ENCODE measurements around the gene TFCP2.

TFCP2 gene

GRCh38 chr12:51218607-51219161, 45.7 kb upstream of the TFCP2 start:
- H3F3A ChIP-seq (ENCODE audit: insufficient read depth, low read length) = peaks cover 14% of the 10 kb centered on the region
- DNase-seq = no peak
- TF ChIP-seq EZH2phosphoT487 (IDR thresholded peaks at IDR 0.05; ENCODE audit: low read length) (no peak), CTCF (IDR thresholded peaks at IDR 0.05; ENCODE audit: low read length) (no peak), EZH2 (optimal IDR thresholded peaks at IDR 0.05; ENCODE audit: low read depth, low read length) (no peak)

GRCh38 chr12:51217968-51218606, 45.2 kb upstream of the TFCP2 start, which contains the start of gene POU6F1:
POU6F1 (minus strand) TSS chr12:51218062; CDS start chr12:51206836, 11,226 bp downstream.
- H3K27ac ChIP-seq (ENCODE audit: low read length) = peak within 1 kb of the TSS; percentile 48; the same call in 1 of the 2 replicates
- H4K20me1 ChIP-seq (ENCODE audit: insufficient read depth, low read length) = no peaks in the 10 kb centered on the region
- H3K4me3 ChIP-seq (ENCODE audit: low read length) = peak within 1 kb of the TSS; percentile 69
- peak within 1 kb of the TSS; percentile 96 for H3K4me2 ChIP-seq (ENCODE audit: low read depth, low read length)
- DNase-seq = peak; percentile 84
- H2AFZ ChIP-seq (ENCODE audit: low read length) = peak within 1 kb of the TSS; percentile 92
- no peaks in the 10 kb centered on the region for H3K9me3 ChIP-seq (replicated peaks; ENCODE audit: insufficient read depth, low read length)
- peak; percentile 56 for TF ChIP-seq CTCF (IDR thresholded peaks at IDR 0.05; ENCODE audit: low read length)
- TF ChIP-seq EZH2phosphoT487 (IDR thresholded peaks at IDR 0.05; ENCODE audit: low read length) = no peak
- peak within 1 kb of the TSS; percentile 77 for H3K9ac ChIP-seq (ENCODE audit: low read length)
- H3K4me1 ChIP-seq (ENCODE audit: low read length) = 0 out of 2 replicates have a peak, but pooled peaks cover 5% of the 10 kb centered on the region
- H3K27me3 ChIP-seq (replicated peaks; ENCODE audit: insufficient read depth, low read length) = no peaks in the 10 kb centered on the region
- no peaks in the 10 kb centered on the region for H3K36me3 ChIP-seq (replicated peaks; ENCODE audit: insufficient read depth, low read length)
- H3K9me2 ChIP-seq (replicated peaks; ENCODE audit: insufficient read depth, low read length) = no peaks in the 10 kb centered on the region
- no peaks in the 10 kb centered on the region for H3K79me2 ChIP-seq (ENCODE audit: low read length)
- H3F3A ChIP-seq (ENCODE audit: insufficient read depth, low read length) = peaks cover 14% of the 10 kb centered on the region

More at GRCh38 chr12:51218607-51219161, 45.7 kb upstream of the TFCP2 start:
- H3K27me3 ChIP-seq (replicated peaks; ENCODE audit: insufficient read depth, low read length) = no peaks in the 10 kb centered on the region
- H3K9ac ChIP-seq (ENCODE audit: low read length) = peak overlapping the region; percentile 77
- H2AFZ ChIP-seq (ENCODE audit: low read length) = peak overlapping the region; percentile 92
- H3K4me1 ChIP-seq (ENCODE audit: low read length) = 0 out of 2 replicates have a peak, but pooled peaks cover 5% of the 10 kb centered on the region
- peak overlapping the region; percentile 48; the same call in 1 of the 2 replicates for H3K27ac ChIP-seq (ENCODE audit: low read length)
- no peaks in the 10 kb centered on the region for H3K36me3 ChIP-seq (replicated peaks; ENCODE audit: insufficient read depth, low read length)
- H3K4me2 ChIP-seq (ENCODE audit: low read depth, low read length) = peak overlapping the region; percentile 96
- no peaks in the 10 kb centered on the region for H3K9me3 ChIP-seq (replicated peaks; ENCODE audit: insufficient read depth, low read length)
- H3K9me2 ChIP-seq (replicated peaks; ENCODE audit: insufficient read depth, low read length) = no peaks in the 10 kb centered on the region
- peak overlapping the region; percentile 69 for H3K4me3 ChIP-seq (ENCODE audit: low read length)
- H3K79me2 ChIP-seq (ENCODE audit: low read length) = no peaks in the 10 kb centered on the region
- H4K20me1 ChIP-seq (ENCODE audit: insufficient read depth, low read length) = no peaks in the 10 kb centered on the region

GRCh38 chr12:51217133-51217967, 44.4 kb upstream of the TFCP2 start:
- H4K20me1 ChIP-seq (ENCODE audit: insufficient read depth, low read length) = no peaks in the 10 kb centered on the region
- peak overlapping the region; percentile 48; the same call in 1 of the 2 replicates for H3K27ac ChIP-seq (ENCODE audit: low read length)
- no peaks in the 10 kb centered on the region for H3K9me2 ChIP-seq (replicated peaks; ENCODE audit: insufficient read depth, low read length)
- DNase-seq = peak; percentile 56
- H3K4me1 ChIP-seq (ENCODE audit: low read length) = 0 out of 2 replicates have a peak, but pooled peaks cover 5% of the 10 kb centered on the region
- H3K27me3 ChIP-seq (replicated peaks; ENCODE audit: insufficient read depth, low read length) = no peaks in the 10 kb centered on the region
- H3K9ac ChIP-seq (ENCODE audit: low read length) = peak overlapping the region; percentile 77
- H3K4me3 ChIP-seq (ENCODE audit: low read length) = peak overlapping the region; percentile 69
- peaks cover 14% of the 10 kb centered on the region for H3F3A ChIP-seq (ENCODE audit: insufficient read depth, low read length)
- H3K36me3 ChIP-seq (replicated peaks; ENCODE audit: insufficient read depth, low read length) = no peaks in the 10 kb centered on the region
- peak overlapping the region; percentile 96; the same call in 1 of the 2 replicates for H3K4me2 ChIP-seq (ENCODE audit: low read depth, low read length)
- H3K79me2 ChIP-seq (ENCODE audit: low read length) = no peaks in the 10 kb centered on the region
- H3K9me3 ChIP-seq (replicated peaks; ENCODE audit: insufficient read depth, low read length) = no peaks in the 10 kb centered on the region
- TF ChIP-seq CTCF (IDR thresholded peaks at IDR 0.05; ENCODE audit: low read length) (peak; percentile 34), EZH2 (optimal IDR thresholded peaks at IDR 0.05; ENCODE audit: low read depth, low read length) (no peak)
- peak overlapping the region; percentile 61; the same call in 1 of the 2 replicates for H2AFZ ChIP-seq (ENCODE audit: low read length)

Data from MM.1S (cell line).